Epidermal melanocyte (primary cell): Measurements from ENCODE around the gene IGFALS.
"Not testable (repeated sequence)": the region's sequence is repeated elsewhere in the genome, so short reads cannot be mapped to it uniquely, and the experiment has no call there.

Source experiments
- DNase-seq: peaks from one replicate; pipeline ENCODE4 v3.0.0; 2011; ENCODE audit warnings: low spot score; ENCODE audit not compliant: insufficient read length

The IGFALS gene

DNA sequence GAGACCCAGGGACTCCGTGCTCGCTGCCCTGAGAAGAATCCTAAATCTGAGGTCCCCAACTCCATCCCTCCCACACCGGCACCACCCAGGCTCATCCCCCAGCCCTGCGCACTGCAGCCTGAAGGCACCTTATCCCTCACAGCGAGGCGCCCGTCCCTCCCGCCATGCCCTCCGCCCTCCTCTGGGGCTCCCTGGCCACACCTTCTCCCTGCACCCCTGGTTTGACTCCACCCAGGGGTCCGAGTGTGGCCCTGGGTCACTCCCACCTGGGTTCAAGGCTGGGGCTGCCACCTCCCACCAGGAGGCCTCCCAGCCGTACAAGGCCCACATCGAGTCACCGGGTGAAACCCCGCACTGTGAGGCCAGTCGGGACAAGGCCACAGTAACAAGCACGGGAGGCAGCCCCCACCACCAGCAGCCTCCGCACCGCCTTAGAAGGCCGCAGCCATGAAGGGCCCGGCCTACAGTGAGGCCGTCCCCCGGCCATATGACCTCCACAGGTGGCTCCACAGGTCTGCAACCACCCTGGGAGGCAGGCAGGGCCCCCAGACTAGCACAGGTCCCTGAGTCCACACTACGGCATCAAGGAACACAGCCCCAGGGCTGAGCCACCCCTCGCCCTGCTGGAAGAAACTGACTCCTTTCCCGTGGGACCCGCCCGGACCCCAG, 24.8 kb upstream of the IGFALS start:
- DNase-seq: no peak

DNA sequence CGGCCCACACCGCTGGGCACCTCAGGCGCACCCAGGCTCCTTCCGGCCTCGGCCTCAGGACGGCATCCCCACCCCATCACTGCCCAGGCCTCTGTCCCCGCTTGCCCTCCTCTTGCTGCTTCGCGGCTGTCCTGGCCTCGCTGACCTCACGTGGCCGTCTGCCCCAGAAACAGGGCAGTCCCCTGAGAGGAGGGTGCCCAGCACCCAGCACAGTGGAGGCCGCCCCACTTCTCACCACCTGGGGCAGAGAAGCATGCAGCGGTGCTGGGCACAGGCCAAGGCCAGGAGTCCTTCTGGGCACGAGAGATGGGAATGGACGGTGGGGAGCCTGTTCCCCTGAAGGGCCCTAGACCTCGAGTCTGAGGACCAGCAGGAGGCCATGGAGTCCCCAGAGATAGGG, 24.2 kb upstream of the IGFALS start:
- no peak for DNase-seq

DNA sequence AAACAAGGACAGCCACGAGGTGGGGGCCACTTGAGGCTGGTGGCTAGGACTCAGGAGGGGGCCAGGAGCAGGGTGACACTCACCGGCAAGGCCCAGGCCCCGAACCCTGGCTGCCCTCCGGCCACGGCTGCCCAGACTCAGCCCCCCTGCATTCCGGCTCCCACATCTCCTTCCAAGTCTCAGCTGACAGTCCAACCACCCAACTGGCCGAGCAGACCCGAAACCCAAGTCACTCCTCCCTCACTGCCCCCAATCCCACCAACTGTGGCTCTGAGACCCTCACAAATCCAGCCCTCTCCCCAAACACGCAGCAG, 23.7 kb upstream of the IGFALS start:
- DNase-seq: no peak

DNA sequence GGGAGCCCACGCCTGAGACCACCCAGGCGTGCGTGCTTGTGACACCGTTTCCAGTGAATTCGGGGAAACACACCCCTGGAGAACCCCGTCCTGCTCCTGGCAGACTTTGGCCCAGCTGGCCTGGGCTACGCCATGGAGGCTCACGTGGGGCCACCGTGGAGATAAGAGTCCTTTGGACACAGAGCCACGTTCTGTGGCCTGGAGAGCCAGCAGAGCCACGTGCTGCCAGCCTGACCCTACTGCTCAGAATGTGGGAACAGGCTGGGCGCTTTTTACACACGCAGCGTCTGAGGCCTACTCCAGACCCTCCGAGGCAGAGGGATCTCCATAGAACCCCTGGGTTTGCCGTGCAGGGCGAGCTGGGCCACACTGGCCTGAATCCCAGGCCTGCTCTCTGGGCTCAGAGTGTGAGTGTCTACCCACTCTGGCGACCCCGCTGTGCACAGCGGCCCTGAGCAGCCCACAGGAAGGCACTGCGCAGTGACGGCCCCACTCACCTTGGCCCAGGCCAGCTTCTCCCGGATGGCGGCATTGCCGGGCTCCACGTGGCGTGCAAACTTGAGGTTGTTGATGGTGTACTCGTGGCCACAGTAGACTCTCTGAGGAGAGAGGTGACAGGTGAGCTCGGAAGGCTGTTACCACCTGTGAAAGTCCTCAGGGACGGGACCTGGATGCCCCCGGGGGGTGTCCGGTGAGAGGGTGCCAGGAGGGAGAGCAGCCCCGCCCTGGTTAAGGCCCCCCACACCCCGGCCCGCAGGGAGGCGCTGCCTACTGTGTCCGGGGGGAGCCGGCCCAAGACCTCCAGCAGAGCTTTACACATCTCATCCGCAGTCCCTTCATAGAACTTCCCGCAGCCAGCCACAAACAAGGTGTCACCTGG, 23.1 kb upstream of the IGFALS start:
- no peak for DNase-seq

DNA sequence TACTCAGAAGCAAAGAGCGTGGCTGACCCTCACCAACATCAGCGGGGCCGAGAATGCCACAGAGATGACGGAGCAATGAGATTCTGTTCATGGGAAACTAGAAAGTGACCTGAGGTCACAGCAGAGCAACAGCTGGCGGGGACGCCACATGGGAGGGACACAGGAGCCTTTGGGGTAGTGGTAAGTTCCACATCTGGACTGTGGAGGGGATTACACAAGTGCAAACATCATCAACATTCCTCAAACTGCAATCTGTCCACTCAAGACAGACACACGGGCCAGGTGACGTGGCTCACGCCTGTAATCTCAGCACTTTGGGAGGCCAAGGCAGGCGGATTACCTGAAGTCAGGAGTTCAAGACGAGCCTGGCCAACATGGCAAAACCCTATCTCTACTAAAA, 22.0 kb upstream of the IGFALS start:
- no peak for DNase-seq

DNA sequence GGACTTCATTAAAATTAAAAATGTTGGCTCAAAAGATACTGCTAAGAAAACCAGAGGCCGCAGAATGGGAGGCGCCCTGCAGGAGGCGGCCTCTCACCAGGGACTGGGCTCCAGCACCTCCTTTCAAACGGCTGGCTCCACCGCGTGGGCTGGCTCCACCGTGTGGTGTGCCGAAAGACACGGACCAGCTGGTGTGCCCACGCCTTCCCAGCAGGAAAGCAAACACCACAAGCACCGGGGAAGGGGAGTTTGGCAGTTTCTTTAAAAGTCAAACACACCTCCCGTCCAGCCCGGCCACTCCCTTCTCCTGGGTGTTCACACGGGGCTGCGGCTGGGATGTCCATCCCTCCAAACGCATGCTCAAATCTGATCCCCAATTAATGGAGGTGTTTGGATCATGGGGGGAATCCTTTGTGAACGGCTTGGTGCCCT, 19.2 kb upstream of the IGFALS start:
- DNase-seq: peak; percentile 53

DNA sequence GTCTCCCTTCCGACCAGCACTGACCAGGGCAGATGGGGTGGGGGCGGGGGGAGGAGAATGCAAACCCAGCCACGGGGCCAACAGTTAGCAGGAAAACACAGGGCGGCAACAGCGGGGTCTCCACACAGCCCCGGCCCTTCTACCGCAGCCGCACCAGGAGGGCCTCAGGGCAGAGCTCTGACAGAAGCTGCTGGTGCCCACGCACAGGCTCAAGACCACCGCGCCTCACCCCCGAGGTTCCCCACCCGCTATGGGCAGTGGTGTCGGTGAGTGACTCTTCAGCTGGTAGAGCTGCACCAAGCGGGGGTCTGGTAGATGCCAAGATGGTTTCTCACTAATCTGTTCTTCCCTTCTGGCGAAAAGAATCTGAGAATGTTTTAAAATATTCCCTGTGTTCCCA, 17.0 kb upstream of the IGFALS start:
- no peak for DNase-seq

DNA sequence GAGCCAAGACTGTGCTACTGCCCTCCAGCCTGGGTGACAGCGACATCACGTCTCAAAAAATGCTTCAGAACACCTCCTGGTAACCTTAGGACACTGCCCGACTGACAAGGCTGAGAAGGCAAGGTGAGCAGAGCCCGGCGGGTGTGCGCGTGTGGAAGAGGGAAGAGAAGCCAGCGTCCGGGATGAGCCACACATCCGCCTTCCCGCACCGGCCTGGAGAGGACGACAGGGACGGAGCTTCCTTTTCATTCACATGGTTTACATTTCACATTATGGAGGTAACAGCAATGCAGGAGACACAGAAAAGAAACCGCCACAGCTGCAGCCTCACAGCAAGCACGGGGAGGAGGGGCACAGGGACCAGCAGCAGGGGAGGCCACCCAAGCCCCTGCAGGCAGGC, 16.6 kb upstream of the IGFALS start:
- no peak for DNase-seq

DNA sequence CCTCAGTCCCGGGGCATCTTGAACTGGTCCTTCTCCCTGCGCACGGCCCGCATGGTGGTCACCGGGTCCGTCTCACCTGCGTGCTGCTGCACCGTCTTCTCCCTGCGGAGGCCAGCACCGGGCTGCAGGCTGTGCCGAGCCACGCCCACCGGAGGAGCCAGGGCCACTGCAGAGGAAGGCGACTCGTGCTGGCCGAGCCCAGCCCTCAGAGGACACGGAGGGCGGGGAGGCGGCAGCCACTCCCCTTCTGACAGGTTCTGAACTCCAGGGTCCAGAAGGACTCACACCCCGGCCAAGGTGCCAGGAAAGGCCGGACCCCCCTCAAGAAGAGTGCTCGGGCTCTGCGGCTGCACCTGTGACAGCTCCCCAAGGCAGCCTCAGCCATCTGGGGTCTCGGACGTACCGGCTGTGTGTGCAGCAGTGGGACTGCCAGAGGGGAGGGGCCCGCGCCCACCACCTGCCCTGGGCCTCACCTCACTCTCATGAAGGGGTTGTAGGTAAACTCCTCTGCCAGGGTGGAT, 15.8 kb upstream of the IGFALS start:
- DNase-seq: no peak

DNA sequence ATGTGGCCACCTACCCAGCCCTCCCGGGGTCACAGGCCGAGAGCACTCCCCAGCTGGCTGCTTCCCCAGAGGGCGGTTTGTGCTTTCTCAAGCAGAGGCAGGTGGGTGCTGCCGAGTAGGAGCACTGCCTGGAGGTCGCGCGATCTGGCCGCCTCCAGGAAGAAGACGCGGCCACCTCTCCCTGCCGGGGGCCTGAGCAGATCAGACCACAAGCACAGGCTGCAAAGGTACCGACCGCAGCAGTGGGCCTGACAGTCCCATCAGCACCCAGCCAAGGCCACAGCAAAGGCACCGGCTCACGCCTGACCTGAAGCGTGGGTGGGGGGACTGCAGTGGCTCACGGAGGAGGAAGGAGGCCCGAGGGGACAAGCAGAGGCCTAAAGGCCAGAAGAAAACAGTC, 15.2 kb upstream of the IGFALS start:
- DNase-seq: no peak

DNA sequence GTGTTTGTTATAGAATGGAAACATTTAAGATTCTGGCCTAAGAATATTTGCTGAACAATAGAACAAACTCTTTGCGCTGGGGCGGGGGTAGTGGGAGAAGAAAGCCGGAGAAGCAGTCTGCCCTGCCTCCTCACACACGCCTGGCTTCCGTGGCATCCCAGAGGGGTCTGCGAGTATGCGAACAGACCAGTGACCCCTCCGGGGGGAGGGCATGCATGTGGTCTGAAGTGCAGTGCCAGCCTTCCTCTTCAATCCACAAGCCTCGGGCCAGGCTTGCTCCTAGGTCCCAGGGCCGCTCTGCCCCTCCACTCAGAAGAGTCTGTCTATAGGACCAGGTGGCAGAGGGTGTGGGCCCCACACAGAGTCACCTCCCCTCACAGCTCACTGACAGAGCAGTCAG, 14.1 kb upstream of the IGFALS start:
- no peak for DNase-seq

DNA sequence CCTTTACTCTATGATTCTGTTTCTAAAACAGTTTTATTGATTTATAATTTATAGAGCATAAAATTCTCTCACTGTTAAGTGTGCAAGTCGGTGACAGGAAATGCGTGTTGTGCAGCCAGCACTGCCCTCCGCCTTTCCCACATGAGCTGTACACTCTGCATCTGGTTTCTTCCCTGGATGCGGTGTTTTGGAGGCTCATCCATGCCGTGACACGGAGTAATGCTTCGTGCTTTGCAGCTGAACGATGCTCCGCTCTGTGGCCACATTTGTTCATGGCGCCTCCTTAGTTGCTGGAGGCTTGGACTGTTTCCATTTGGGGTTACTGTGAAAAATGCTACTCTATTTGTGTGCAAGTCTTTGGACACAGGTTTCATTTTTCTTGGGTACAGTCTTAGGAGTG, 7.2 kb upstream of the IGFALS start:
- no peak for DNase-seq

DNA sequence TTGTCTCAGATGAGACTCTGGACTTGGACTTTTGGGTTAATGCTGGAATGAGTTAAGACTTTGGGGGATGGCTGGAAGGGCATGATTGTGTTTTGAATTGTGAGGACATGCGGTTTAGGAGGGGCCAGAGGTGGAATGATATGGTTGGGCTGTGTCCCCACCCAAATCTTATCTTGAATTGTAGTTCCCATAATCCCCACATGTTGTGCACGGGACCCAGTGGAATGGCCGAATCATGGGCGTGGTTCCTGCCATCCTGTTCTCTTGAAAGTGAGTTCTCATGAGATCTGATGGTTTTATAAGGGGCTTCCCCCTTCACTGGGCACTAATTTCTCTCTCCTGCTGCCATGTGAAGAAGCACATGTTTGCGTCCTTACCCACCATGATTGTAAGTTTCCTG, 5.8 kb upstream of the IGFALS start:
- DNase-seq: not testable (repeated sequence)

DNA sequence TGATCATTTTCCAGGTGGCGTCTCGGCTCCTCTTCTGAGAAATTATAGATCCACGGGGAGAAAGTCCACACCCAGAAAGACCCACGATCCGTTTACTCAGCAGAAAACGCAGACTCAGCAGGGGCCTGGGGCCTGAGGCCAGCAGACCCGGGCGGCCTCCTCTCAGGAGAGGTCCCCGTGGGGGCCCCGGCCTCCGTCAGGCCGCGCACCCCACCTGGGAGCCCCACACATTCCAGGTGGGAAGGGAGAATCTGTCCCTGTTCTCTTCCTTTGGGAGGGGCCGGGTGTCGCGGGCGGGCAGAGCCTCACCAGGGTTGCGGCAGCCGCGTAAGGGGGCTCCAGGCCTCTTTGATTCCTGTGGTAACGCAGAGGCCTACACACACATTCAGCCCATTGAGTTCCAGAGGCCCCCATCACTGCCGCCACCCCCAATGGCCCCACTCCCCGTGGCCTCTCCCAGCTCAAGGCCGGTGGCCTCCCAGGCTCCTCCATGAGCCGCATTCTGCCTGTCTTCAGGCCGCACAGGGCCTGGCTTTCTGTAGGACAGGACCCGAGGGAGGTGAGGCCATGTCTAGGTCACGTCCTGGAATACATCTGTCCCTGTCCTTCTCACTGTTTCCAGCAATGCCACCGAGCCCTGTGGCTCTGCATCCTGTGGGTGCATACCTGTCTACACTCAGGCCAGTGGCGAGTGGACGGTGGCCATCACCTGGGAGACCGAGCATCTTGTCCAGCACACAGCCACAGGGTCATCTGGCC, 1.6 kb upstream of the IGFALS start:
- DNase-seq: no peak

DNA sequence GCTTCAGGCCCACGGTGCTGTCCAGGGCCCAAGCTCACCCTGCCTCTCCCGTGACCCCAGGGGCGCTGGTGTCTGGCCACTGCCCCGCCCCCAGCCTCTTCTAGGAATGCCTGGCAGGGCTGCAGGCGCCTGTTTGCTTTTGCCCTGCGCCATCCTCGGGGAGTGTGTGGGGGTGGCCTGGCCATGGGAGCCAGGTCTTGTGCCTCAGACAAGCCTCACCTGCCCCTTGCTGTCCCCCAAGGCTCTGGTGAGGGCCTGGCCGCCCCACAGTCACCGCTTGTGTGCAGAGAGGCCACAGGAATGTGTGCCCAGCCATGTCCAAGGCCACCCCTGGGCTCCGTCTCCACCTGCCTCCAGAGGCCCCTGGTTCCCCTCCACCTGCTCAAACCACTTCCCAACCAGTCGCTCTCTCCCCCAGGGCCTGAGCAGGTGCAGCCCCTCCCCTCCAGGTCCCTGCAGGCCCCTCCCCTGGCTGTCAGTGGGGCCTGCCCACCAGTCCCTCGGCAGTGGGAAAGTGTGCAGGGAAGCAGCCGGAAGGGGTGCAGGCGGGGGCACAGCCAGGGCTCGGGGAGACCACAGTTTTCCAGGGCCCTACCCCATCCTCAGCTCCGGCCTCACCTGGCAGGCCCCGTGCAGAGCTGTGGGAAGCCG, 841 bp upstream of the IGFALS start:
- no peak for DNase-seq

DNA sequence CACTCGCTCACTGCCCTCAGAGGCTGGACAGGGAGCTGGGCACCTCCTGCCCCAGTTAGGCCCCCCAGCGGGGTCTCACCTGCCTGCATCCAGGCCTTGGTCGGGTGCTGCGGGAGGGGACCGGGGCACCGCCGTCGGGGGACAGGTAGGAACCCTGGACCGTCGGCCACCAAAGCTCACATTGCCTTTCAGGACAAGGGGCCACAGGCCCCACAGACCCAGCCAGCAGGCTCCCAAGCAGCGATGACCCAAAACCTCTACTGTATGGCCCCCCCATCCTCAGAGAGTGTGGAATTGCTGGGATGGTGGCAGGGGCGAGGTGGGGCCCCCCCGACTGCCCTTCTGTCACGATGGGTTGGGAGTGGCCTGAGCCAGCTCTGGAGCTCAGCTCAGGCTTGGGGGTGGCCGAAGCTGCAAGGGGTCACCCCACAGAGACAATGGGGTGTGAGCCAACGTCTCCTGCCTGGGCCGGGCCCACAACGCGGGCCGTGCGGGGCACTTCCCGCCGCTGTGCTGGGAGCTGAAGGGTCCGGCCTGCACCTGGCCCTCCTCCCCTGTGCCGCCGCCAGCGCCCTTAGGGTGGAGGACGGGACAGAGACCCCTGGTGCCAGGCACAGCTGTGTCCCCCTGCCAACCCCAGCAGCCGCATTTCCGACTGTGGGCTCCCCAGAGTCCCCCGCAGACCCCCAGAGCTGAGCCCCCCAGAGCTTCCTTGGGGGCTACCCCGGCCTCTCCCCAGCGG, 498 bp downstream of the IGFALS start:
- no peak for DNase-seq

DNA sequence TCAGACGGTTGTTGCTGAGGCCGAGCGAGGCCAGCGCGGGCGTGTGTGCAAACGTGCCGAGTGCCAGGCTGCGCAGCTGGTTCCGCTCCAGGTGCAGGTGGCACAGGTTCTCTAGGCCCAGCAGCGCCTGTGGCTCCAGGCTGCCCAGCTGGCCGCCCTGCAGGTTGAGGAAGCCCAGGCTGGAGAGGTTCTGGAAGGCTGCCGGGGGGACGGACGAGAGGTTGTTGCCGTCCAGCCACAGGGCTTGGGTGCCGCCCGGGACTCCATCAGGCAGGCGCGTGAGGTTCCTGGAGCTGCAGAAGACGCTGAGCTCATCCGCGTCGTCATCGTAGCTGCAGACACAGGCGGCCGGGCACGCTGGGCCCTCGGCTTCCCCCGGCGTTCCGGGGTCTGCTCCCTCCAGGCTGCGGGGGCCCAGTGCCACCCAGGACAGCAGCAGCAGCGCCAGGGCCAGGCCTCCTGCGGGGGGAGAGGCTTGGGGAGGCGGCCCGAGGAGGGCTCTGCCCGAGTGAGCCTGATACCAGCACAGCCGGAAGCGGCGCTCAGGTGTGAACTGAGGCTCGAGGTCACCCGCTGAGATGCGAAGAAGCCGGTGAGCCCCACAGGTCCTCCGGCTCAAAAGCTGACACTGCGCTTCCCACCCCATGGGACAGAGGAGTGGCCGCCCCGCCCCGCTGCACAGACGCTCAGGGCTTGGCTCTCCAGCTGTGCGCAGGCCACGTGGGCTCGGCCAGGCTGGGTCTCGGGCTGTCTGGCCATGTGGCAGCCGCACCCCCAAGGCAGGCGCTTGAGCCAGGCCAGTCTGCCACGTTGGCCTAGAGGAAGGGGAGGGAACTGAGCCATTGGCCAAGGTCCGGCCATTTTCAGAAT, 1.3 kb downstream of the IGFALS start:
- no peak for DNase-seq

DNA sequence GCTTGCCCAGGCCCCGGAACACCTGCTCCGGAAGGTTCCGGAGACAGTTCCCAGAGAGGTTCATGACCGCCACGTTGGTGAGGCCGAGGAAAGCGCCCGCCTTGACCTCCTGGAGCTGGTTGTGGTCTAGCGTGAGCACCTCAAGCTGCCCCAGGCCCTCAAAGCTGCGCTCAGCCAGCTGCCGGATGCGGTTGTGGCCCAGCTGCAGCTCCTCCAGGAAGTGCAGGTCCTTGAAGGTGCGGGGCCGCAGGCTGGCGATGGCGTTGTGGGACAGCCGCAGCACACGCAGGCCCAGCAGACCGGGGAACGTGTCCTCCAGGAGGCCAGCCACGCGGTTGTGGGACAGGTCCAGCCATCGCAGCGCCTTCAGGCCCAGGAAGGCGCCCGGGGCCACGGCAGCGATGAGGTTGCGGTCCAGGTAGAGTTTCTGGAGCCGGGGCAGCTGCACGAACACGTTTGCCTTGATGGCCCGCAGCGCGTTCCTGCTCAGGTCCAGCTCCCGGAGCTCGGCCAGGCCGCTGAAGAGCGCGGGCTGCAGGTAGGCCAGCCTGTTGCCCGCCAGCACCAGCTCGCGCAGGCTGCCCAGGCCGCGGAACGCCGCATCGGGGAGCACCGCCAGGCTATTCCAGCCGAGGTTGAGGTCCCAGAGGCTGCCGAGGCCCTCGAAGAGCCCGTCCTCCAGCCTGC, 2.1 kb downstream of the IGFALS start:
- DNase-seq: no peak

DNA sequence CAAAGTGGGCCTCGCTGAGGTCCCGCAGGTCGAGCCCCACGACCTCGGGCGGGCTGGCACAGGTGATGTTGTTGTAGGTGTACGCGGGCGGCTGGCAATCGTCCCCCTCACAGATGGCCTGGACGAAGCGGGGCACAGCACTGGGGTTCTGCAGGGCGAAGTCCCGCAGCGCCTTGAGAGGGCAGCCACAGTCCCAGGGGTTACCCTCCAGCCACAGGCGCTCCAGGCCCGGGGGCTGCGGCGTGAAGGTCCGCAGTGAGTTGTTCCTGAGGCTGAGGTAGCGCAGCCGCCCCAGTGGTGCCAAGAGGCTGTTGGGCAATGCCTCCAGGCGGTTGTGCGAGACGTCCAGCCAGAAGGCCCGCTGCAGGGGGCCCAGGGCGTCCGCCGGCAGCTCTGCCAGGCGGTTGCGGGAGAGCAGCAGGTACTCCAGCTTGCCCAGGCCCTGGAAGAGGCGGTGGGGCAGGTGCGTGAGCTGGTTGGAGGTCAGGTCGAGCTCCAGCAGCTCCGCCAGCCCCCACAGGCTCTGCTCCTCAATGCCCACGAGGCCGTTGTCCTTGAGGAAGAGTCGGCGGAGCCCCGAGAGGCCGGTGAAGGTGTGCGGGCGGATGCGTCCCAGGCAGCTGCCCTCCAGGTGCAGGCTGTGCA, 2.8 kb downstream of the IGFALS start:
- no peak for DNase-seq
